Kidney (tissue), 14 donors: ENCODE measurements around the gene SYNPO2. TPM values are rescaled to one million over a fixed set of nuclear protein-coding genes. Genes with fewer than 3 reads are reported as not detected.
A peak's percentile ranks its signal among the peaks of the same experiment; 100 is the strongest.

Source experiments
- DNase-seq, 5 donors: peaks; one replicate each; pipeline ENCODE4 v3.0.0-alpha.2; 2013 to 2020
- FAIRE-seq: peaks from 2 replicates; lab custom pipeline; 2012; peaks lifted over from hg19 to GRCh38; lab: Jason Lieb, UNC
- H3K27ac ChIP-seq, 2 donors: one replicate each; pipeline ENCODE4 v1.7.0; 2013; ENCODE audit warnings: low read depth in 2 of 2, low read length in 2 of 2, inconsistent platforms in 1 of 2
- H3K27me3 ChIP-seq: one replicate; pipeline ENCODE4 v1.7.1; 2013; ENCODE audit warnings: low read length, inconsistent platforms; ENCODE audit not compliant: control insufficient read depth, insufficient read depth
- H3K36me3 ChIP-seq, 3 donors: one replicate each; pipeline versions ENCODE4 v1.7.0 to v1.7.1; 2013; ENCODE audit warnings: low read length in 3 of 3, control low read depth in 1 of 3, inconsistent platforms in 1 of 3; ENCODE audit not compliant: insufficient read depth in 3 of 3, control insufficient read depth in 2 of 3
- H3K4me1 ChIP-seq, 3 donors: one replicate each; pipeline versions ENCODE4 v1.7.0 to v1.7.1; 2013; ENCODE audit warnings: low read length in 3 of 3, inconsistent platforms in 1 of 3, low read depth in 1 of 3; ENCODE audit not compliant: control insufficient read depth in 2 of 3, insufficient read depth in 2 of 3
- H3K4me3 ChIP-seq, 3 donors: one replicate each; pipeline versions ENCODE4 v1.7.0 to v1.8.1; 2013; ENCODE audit warnings: low read length in 3 of 3, control low read depth in 1 of 3, inconsistent platforms in 1 of 3
- H3K9ac ChIP-seq, 3 donors: one replicate each; pipeline versions ENCODE4 v1.7.0 to v1.7.1; 2013; ENCODE audit warnings: low read length in 3 of 3, control low read depth in 1 of 3, inconsistent platforms in 1 of 3
- H3K9me3 ChIP-seq, 3 donors: one replicate each; pipeline versions ENCODE4 v1.7.0 to v1.7.1; 2013; ENCODE audit warnings: low read length in 3 of 3, control low read depth in 1 of 3, inconsistent platforms in 1 of 3; ENCODE audit not compliant: control insufficient read depth in 2 of 3, insufficient read depth in 1 of 3
- CTCF ChIP-seq: IDR thresholded peaks from 3 replicates; pipeline ENCODE4 v1.5.1; 2012; ENCODE audit warnings: mild to moderate bottlenecking, moderate library complexity, borderline replicate concordance; ENCODE audit not compliant: insufficient read depth; ENCODE audit errors: extremely low read depth
- intact Hi-C: fragments of 100-400 bp; cut with DNase I; formaldehyde crosslinking; loops from one replicate; pipeline ENCODE4 v1.11.1; 2022
- polyA plus RNA-seq: library from polyadenylated mRNA; stranded (reverse); fragments of 350-450 nt; fragmentation: Illumina TruSeq; extraction: RNeasy Lipid Tissue Mini Kit (QIAGEN cat#74804); gene quantifications from one replicate; pipeline ENCODE4 v1.2.3, GENCODE V29; 2014; ENCODE audit warnings: low read depth, low replicate concordance; ENCODE audit not compliant: insufficient read depth
- total RNA-seq: library from RNA; stranded (reverse); fragmentation: NEBNext Ultra II Directional; extraction: Animal tissue kit (Norgen Biotek cat#: 25700); gene quantifications from one replicate; pipeline ENCODE4 v1.2.1, GENCODE V29; 2021
- donor health status: control.
- donor health status: control.
- donor health status: control.
- donor health status: control.
- donor health status: control.
- donor health status: DM: yes; HTN: yes; CAD: no.
- donor health status: Normal renal cell carcinoma (clear cell type).

The SYNPO2 gene
- total and polyA plus RNA-seq, 2 donors from 2014 or later = 7.5 to 56.5 TPM

- H3K4me3 ChIP-seq = no peak overlapping the region
- DNase-seq (no peak), FAIRE-seq (peak; percentile 29)
- H3K4me1 ChIP-seq = no peaks in the 10 kb centered on the region
- no peaks in the 10 kb centered on the region for H3K27me3 ChIP-seq
- no peak overlapping the region for H3K9ac ChIP-seq
- no peak for TF ChIP-seq CTCF
- no peaks in the 10 kb centered on the region for H3K9me3 ChIP-seq
- no peak overlapping the region for H3K27ac ChIP-seq
- intact Hi-C loops = no loop called here
- H3K36me3 ChIP-seq = no peaks in the 10 kb centered on the region
Observed at GRCh38 chr4:118867311-118868067, 21.2 kb upstream of the SYNPO2 start.

- Histone ChIP-seq H3K36me3 (no peaks in the 10 kb centered on the region), H3K9ac (no peak overlapping the region), H3K4me3 (no peak overlapping the region), H3K27me3 (no peaks in the 10 kb centered on the region), H3K9me3 (no peaks in the 10 kb centered on the region), H3K4me1 (no peaks in the 10 kb centered on the region), H3K27ac (no peak overlapping the region)
- FAIRE-seq = no peak
- intact Hi-C loops = no loop called here
- peak in 2 of 5 donors; percentile 33 to 65 for DNase-seq
- no peak for TF ChIP-seq CTCF
Observed at GRCh38 chr4:118869808-118870342, 18.8 kb upstream of the SYNPO2 start.

DNA sequence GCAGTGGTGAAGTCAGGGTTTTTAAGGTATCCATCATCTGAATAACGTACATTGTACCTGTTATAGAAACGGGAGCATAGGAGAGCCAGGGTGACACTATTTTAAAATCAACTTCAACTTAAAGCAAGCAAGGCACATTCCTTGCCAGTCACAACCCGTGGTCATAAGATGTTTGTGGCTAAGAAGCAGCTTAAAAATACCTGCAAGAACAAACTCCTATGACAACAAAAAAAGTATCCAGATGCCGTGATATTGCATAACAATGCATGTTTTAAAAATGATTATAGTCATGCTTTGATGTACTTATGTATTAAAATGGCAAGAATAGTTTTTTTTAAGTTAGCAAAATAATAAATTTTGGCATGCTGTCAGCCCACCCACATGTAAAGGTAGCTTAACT is 16.5 kb upstream of the SYNPO2 start:
- Histone ChIP-seq H3K27me3 (no peaks in the 10 kb centered on the region), H3K36me3 (no peaks in the 10 kb centered on the region), H3K27ac (no peak overlapping the region), H3K9ac (no peak overlapping the region), H3K9me3 (no peaks in the 10 kb centered on the region), H3K4me3 (no peak overlapping the region), H3K4me1 (no peaks in the 10 kb centered on the region)
- intact Hi-C loops = no loop called here
- TF ChIP-seq CTCF = no peak
- FAIRE-seq = no peak
- DNase-seq = no peak
